Suppressor macrophage (primary cell): ENCODE results near the gene ZNF256.

Experiments
- DNase-seq, 4 experiments: peaks; one replicate each; pipeline ENCODE4 v3.0.0-alpha.2; 2020 to 2022
- total RNA-seq, 17 experiments: gene quantifications; one replicate each; lab custom pipeline; 2026; ENCODE audit warnings: mixed read lengths in 6 of 17, inconsistent platforms in 3 of 17; lab: John Stamatoyannopoulos, UW

The ZNF256 gene
- total RNA-seq = 1.3 to 7.3 (median 4.0) reads per million in 17 experiments

DNA sequence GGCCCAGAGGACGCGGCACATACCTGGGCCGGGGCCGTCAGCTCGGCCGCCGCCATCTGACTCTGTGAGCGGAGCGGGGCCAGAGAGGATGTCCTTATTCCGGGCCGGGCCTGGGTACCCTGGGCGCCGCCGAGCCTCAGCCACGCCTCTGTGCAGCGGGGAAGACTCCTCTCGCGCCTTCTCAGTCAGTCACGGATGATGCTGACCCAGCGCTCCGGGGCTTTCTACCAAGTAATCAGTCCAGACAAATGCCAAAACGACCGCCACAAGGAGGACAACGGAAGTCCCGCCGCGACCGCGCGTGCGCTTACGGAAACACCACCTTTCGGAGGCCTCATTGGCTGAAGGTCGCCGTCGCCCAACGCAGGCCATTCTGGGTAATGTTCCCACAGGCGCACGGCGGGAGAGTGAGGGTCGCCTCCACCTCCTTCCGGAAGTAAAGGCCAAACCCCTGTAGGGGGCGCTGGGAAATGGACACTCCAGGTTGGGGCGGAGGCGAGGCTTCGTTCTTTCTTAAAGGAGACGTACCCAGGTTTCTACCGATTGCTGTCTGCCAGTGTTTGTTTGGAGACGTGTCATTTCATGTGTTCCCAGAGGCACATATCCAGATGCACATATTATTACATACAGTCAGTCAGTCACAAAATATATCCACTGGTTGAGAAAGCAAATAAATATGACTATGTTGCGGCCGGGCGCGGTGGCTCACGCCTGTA is at the start of gene ZNF256:
ZNF256 (minus strand) TSS at position 288 of the 716 bp plus-strand sequence; CDS start at position 56, 232 bp downstream.
- peak; percentile 91 to 96 (median 94) for DNase-seq

DNA sequence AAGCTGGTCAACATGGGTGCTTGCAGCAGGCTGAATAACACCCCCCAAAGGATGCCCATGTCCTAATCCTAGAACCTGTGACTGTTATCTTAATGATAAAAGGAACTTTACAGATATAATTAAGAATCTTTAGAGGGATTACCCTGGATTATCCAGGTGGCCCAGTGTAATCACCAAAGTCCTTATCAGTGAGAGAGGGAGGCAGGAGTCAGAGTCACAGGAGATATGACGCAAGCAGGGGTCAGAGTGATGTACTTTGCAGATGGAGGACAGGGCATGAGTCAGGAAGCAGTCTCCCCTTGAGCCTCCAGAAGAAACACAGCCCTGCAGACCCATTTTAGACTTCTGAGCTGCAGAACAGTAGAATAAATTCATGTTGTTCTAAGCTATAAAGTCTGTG is 45.3 kb upstream of the ZNF256 start:
- no peak for DNase-seq

DNA sequence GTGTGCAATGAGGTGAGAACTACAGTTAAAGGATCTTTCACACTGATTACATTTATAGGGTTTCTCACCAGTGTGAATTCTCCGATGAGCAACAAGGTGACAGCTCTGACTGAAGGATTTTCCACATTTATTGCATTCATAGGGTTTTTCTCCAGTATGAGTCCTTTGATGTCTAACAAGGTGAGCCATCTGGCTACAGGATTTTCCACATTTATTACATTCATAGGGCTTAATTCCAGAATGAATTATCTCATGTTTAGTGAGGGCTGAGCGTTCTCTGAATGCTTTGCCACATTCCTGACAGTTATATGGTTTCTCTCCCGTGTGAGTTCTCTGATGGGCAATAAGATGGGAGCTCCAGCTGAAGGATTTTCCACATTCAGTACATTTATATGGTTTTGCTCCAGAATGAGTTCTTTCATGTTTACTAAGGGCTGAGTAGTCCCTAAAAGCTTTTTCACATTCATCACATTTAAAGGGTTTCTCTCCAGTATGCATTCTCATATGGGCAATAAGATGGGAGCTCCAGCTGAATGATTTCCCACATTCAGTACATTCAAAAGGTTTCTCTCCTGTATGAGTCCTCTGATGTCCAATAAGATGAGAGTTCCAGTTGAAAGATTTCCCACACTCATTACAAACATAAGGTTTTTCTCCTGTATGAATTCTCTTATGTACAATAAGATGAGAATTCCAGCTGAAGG is 31.2 kb upstream of the ZNF256 start:
- DNase-seq = peak in 2 of 4 experiments; percentile 4 to 5

DNA sequence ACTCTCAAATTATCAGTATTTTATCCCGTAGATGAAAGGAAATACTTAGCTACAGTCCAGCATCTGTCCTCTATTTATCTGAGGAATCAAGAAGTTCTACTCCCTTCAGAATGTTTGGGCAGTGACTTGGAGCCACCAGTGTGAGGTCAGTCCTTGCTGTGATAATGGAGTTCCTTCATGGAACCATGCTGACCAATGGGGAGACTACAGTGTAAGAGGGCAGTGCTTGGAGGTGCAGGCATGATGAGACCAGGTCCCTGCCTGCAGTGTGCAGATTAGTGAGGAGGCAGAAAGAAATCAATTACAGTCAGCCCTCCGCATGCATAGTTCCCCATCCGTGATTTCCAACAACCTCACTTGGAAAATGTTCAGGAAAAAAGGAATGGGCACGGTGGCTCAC is 26.9 kb upstream of the ZNF256 start, which contains the start of gene C19orf18:
C19orf18 (minus strand) TSS at position 101 of the 400 bp plus-strand sequence. CDS start 102 bp downstream, outside the sequence.
- DNase-seq = no peak

DNA sequence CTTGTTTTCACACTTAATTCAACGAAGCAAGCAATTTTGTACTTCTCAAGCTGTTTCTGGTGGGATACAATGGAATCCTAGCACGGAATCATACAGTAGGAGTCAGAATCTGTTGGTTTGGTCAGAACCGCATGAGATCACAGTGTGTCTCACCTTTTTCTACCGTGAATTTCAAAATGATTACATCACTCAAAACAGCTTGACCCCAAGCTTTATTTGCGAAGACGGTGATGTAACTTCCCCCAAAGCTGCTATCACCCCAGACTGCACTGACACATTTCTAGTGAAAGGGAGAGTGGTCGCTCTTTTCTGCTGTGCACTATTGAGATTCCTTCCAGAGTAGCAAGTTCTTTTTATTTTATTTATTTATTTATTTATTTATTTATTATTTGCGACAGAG is 17.3 kb upstream of the ZNF256 start:
- DNase-seq = no peak

DNA sequence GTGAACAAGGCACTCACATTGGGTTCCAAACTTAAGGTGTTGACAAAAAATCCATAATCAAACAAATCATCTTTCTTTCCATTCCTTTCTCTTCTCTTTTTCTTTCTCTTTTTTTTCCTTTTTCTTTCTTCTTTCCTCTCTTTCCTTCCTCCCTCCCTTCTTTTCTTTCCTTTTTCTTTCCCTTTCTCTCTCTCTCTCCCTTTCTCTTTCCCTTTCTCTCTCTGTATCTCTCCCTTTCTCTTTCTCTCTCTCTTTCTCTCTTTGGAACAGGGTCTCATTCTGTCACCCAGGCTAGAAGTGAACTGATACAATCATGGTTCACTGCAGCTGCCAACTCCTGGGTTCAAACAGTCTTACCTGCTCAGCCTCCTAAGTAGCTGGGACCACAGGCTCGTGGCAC is 14.3 kb upstream of the ZNF256 start:
- DNase-seq = no peak

DNA sequence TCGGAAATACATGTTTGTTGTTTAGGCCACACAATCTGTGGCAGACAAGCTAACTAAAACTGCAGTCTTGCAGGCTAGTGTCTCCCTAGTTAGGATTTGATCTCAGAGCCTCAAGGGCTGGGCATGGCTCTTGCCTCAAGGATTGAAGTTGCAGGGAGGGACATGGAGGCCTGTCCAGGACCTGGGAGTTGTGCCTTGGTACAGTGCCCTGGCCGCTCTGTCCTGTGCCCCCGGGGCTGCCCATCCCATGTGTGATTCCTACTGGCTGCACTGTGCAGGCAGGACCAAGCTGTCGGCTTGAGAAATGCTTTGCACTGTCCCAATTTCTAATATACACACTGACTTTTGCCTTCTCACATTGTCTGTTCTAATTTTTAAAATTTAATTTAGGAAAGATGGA is 7.5 kb upstream of the ZNF256 start:
- no peak for DNase-seq

DNA sequence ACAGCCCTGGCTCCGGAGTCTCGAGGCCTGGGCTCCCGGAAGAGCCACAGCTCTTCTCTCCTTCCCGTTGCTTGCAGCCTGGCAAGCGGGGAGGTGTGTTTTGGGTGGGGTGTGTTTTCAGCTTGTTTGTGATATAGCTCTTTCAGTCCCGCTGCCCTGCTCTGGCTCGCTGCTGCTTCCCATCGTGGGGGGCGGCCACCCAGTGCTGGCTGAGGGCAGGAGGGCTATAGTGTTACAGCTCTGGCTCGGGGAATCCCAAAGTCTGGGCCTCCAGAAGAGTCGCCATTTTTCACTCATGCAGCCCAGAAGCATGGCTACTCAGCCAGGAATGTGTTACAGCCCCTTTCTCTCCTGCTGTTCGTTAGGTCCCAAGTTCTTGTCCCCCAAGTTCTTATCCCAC is 2.2 kb upstream of the ZNF256 start:
- DNase-seq = no peak

DNA sequence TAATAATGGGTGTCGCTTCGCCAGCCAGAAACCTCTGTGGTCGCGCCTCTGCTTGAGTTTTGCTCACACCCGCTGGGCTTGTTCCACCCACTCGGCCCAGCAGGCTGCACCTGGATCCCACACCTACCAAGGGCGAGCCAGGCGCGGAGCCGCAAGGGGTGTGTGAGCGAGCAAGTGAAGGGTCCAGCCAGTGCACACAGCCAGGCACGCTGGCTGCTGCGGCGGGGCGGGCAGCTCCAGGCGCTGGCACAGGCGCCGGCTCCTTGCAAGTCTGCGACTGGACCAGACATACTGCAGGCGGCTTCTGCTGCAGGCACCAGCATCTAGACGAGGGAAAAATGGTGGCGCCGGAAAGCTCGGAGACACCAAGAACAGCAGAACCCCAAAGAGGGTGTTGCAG is 1.8 kb upstream of the ZNF256 start:
- DNase-seq = no peak

DNA sequence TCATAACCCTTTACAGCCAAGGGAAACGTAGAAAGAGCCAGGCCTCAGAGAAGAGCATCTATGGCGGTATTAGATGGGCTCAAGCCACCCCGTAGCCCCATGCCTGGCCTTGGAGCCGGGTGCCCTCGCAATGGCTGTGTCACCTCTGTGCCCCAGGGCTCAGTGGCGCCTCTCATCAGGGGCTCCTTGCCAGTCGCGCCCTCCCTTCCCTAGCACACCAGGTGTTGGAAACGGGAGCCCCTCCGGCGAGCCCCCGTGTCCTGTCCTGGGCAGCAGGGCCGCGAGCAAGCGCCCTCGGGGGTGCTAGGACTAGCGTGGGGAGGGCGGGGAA is 453 bp downstream of the ZNF256 start:
- peak in 1 of 4 experiments; percentile 4 for DNase-seq

DNA sequence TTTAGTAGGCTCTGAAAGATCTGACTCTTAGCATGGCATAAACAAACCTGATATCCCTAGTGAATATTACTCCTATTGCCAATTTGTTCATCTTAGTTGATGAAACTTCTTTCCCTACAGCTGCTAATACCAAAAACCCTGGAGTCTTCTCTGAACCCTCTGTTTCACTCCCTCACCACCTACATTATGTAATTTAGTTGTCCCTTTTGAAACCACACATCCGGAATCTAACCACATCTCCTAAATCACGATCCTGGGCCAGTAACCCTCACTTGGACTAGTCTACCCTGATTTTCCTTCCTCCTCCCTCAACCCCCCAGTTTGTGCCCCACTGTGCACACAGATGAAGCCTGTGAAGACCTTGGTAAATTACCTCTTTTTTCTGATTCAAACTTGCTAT is 1.2 kb downstream of the ZNF256 start:
- DNase-seq = no peak

DNA sequence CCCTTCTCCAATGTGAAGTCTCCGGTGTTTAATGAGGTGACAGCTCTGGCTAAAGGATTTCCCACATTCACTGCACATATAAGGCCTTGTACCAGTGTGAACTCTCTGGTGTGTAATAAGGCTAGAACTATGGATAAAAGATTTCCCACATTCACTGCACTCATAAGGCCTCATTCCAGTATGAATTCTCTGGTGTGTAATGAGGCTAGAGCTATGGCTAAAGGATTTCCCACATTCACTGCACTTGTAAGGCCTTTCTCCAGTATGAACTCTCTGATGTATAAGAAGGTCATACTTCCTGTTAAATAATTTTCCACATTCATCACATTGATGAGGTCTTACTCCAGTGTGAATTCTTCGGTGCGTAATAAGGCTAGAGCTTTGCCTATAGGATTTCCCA is 5.9 kb downstream of the ZNF256 start:
- DNase-seq = no peak

DNA sequence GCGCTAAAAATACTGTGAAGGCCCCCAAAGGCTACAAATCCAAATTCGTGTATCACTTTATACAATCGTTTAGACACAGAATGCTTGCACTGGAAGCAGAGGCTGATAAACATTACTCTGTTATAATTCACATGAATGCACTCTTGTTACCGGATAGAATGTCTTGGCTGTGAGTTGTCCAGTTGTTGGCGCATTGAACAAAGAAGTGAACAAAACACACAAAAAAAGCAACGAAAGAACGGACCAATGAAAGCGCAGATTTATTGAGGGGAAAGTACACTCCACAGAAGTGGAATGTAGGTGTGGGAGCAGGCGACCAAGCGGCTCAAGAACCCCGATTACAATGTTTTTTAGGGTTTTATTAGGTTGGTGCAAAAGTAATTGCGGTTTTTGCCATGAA is 11.8 kb downstream of the ZNF256 start:
- no peak for DNase-seq

DNA sequence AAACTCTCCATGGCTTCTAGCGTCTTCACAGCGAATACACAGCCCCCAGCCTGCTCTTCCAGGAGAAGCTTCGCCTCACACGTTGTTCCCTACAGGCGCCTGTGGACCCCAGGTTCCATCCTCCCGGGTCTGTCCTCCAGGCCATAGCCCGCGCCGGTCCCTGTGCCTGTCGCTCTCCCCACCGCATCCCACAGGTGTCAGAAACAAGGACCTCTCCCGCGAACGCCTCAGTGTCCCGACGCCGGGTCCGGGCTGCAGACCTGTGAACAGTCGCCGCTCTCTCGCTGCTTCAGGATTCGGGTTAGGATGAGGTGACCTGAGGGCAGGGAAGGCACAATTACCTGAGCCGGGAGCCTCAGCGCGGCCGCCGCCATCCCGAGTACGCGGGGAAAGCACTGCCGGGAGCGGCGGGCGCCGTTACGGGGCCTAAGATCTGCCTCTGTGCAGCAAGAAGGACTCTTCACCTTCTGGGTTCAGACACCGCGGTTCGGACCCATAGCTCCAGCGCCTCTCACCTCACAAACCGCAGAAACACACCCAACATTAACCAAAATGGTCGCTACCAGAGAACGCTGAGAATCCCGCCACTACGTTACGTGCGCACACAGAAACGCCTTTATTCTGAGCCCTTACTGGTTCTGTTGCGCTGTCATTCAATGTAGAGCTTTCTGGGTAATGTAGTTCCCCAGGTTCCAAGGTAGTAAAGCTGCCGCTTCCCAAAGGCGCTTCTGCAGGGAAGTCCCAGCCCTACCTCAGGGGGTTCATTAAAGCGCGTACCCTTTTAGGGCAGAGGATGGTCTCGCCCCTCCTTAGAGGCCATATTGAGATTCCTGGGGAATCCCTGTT is 12.5 kb downstream of the ZNF256 start, which contains the start of gene ZNF418:
ZNF418 (minus strand) TSS at position 583 of the 846 bp plus-strand sequence. CDS start 1,580 bp downstream, outside the sequence.
- DNase-seq = peak; percentile 71 to 81 (median 79)

DNA sequence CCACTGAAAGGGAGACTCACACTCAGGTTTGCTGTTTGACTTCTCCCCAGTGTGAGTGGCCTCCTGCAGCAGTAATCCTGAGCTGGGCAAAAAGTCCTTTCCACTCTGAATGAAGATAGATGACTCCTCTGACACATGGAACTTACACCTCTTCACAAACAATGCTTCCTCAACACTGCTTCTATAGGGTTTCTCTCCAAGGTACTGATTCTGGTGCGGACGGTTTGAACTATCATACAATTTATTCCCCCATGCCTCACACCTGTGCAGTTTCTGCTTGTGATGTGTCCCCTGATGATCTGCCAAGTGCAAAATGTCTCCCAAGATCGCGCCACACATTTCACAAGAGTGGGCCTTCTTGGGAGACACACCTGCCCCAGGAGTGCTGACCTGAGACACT is 19.9 kb downstream of the ZNF256 start:
- DNase-seq = no peak

DNA sequence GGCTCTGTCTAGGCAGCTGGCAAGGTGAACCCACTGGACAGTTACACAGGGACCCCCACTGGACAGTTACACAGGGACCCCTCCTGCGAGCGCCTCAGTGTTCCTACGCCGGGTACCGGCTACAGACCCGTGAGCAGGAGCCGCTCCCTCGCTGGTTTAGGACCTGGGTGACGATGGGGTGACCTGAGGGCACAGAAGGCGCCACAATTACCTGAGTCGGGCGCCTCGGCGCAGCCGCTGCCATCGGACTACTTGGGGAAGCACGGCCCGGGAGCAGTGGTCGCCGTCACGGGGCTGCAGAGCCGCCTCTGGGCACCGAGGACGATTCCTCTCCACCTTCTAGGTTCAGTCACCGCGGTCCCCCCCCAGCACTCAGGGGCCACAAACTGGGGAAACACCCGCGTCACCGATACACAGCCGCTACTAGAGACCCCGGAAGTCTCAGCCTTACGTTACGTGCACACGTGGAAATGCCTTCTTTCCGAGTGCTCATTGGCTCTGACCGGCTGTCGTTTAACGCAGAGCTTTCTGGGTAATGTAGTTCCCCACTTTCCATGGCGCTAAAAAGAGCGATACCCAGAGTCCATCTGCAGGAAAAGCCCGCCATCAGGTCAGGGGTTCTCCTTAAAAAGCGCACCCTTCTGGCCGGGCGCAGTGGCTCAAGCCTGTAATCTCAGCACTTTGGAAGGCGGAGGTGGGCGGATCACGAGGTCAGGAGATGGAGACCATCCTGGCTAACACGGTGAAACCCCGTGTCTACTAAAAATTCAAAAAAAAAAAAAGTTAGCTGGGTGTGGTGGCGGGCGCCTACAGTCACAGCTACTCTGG is 31.1 kb downstream of the ZNF256 start, which contains the start of gene ZNF417:
ZNF417 (minus strand) TSS at position 425 of the 828 bp plus-strand sequence; CDS start at position 244, 181 bp downstream.
- DNase-seq = peak; percentile 93 to 97 (median 94)

DNA sequence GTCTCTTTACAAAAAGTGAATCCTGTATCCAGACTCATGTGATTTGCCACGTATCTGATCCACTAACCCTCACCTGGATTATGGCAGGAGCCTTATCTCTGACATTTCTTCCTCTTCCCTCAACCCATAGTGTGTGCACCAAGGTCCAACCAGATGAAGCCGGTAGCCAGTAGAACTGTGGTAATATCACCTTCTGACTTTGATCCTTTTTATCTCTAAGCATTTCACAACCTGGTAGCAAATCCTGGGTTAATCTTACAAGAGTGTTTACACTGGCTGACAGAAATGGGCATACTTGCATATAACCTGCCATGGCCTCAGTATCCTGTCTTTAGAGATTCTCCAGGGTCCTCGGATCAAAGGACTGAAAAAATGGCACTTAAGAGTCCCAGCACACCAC is 33.0 kb downstream of the ZNF256 start:
- no peak for DNase-seq

DNA sequence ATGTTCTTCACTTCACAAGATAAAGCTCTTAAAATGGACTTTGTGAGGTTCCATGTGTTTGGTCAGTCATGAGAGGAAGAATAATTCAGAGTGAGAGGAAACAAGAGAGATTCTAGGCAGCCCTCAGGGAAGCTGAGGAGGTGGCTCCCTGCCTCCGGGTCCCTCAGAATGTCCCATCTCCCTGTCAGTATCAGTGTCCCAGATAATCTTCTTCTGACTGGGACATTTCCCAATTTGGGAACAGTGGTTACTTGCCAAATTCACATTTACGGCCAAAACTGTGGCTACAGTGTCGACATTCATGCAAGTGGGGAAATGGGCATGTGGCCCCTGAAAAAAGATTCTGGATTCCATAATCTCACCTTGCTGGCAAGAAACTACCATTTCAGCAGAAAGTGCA is 40.1 kb downstream of the ZNF256 start:
- no peak for DNase-seq

DNA sequence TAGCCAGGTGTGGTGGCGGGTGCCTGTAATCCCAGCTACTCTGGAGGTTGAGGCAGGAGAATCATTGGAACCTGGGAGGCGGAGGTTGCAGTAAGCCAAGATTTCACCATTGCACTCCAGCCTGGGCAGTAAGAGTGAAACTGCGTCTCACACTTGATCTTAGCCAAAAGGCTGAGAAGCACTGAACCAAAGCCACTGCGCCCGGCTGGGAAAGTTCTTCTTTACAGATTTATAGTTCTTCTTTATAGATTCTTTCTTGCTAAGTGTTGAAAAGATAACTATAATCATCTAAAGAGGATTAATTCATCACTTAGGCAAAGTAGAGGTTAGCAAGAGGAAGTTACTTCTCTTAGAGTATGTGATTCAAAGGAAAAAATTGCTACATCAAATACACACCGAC is 42.2 kb downstream of the ZNF256 start:
- no peak for DNase-seq

DNA sequence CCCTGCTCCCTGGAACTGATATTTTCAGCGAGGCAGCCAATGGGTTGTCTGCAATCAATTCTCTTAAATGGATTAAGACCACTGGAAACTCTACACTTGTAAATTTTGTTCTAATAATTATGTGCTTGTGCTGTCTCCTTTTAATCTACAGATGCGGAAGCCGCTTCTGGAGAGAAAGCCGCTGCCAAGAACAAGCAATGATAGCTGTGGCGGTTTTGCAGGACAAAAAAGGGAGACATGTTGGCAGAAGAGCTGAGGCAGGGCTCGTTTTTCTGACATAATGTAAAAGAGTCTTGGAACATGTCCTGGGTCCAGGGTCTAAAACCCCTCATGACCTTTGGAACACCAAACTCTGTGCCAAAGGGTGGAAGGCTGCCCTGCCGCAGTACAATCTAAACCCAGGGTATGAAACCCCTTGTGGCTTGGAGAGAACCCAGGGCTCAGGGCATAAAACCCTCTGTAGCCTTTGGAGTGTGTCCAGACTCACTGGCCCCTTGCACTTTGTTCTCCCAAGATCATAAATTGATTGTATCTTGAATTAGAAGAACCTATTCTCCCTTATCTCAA is 43.8 kb downstream of the ZNF256 start:
- DNase-seq = no peak

DNA sequence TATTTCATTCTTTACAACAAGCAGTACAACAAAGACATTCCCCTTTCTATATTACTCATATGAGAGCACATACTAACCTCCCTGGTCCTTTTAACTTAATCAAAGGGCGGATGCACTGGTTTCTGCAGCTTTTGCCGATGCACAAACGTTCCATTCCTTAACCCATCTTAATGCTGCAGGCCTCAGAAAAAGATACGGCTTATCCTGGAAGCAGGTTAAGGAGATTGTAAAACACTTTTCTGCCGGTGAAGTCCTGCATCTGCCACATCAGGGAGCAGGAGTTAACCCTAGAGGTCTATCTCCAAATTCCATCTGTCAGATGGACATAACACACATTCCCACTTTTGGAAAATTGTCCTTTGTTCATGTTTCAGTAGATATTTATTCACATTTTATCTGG is 47.2 kb downstream of the ZNF256 start:
- DNase-seq = no peak
